ENCODE data around the gene UBALD1. TPM values are rescaled to one million over a fixed set of nuclear protein-coding genes. Genes with fewer than 3 reads are reported as not detected.
A peak's percentile ranks its signal among the peaks of the same experiment; 100 is the strongest.

Gene UBALD1
- polyA plus RNA-seq, 3 donors: 2.2 to 19.2 (median 2.8) TPM

DNA sequence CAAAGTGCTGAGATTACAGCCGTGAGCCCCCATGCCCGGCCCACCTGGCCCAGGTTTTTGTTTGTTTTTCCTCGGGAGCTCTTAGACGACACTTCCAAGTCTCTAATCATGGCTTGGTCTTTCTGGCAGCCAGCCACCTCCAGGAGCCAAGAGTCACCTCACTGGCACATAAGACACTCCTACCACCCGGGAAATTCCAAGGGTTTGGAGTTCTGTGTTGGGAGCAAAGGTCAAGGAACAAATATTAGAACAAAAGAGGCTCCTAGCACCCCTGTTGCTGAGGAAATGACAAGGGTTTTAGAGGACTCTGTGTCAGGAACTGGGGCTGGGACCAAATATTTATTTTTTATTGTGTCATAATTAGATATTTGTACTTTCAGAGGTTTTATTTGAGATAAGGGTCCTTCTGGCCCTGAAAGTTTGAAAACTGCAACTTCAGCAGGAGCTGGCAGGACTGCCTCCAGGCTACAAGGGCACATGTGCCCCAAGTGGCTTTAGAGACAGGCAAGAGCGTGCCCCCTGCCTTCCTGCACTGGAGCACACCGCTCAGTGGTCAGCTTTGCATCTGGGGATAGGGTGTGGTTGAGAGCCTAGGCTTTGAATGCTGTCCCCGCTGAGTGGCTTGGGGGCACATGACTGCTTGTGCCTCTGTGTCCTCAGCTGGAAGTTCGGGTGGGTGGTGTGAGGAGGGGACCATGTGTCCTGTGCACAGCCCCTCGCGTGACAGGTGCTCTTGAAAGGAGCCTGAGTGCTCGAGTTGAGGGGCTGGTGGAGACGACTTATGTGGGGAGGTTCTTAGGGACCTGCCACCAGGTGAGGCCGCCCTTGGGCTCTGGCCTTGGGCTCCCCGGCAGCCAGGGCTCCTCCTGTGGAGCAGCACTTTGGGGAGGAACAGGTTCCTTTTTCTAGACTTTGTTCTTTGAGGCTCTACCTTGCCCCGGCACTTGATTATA lies 39.6 kb upstream of the UBALD1 start:
- Histone ChIP-seq H3K27ac (ENCODE audit: low read depth in 1 of 2, low read length in 2 of 2) (peak overlapping the region in 1 of 2 donors; percentile 8), H2AFZ (ENCODE audit: insufficient read depth, low read depth, low read length, poor library complexity, severe bottlenecking) (no peak overlapping the region), H3K9me3 (replicated peaks in 1 of 2; ENCODE audit: control insufficient read depth in 1 of 2, insufficient read depth in 1 of 2, low read length in 2 of 2) (no peaks in the 10 kb centered on the region), H3K36me3 (replicated peaks in 1 of 2; ENCODE audit: control insufficient read depth in 1 of 2, insufficient read depth in 2 of 2, low read length in 2 of 2) (peaks cover 71 to 92% of the 10 kb centered on the region in 2 donors), H3K27me3 (ENCODE audit: control insufficient read depth in 2 of 2, insufficient read depth in 2 of 2, low read length in 2 of 2) (no peaks in the 10 kb centered on the region), H3K4me3 (replicated peaks in 1 of 3; ENCODE audit: low read depth in 2 of 3, low read length in 3 of 3) (no peak overlapping the region), H3K4me1 (ENCODE audit: control insufficient read depth in 1 of 2, insufficient read depth in 2 of 2, low read length in 2 of 2) (peaks cover 4 to 11% of the 10 kb centered on the region in 2 donors), H3K4me2 (replicated peaks; ENCODE audit: extremely low read depth, low read length, poor library complexity, severe bottlenecking) (no peak overlapping the region), H3K79me2 (ENCODE audit: insufficient read depth, low read length) (peaks cover 32% of the 10 kb centered on the region), H3K9ac (ENCODE audit: insufficient read depth, low read length, poor library complexity, severe bottlenecking) (no peak overlapping the region), H4K20me1 (ENCODE audit: insufficient read depth, low read length) (peaks cover 71% of the 10 kb centered on the region)
- Mint-ChIP-seq H3K27ac (peak overlapping the region in 3 of 7 donors; percentile 12 to 42 (median 24)), H3K9me3 (no peaks in the 10 kb centered on the region), H3K36me3 (peaks cover 79 to 96% of the 10 kb centered on the region in 2 donors), H3K4me1 (peaks cover 9% of the 10 kb centered on the region), H3K27me3 (ENCODE audit: low read depth in 3 of 3) (peaks cover 0 to 2% (median 0%) of the 10 kb centered on the region in 3 donors), H3K4me3 (no peak overlapping the region)
- TF ChIP-seq, protein P1, sequence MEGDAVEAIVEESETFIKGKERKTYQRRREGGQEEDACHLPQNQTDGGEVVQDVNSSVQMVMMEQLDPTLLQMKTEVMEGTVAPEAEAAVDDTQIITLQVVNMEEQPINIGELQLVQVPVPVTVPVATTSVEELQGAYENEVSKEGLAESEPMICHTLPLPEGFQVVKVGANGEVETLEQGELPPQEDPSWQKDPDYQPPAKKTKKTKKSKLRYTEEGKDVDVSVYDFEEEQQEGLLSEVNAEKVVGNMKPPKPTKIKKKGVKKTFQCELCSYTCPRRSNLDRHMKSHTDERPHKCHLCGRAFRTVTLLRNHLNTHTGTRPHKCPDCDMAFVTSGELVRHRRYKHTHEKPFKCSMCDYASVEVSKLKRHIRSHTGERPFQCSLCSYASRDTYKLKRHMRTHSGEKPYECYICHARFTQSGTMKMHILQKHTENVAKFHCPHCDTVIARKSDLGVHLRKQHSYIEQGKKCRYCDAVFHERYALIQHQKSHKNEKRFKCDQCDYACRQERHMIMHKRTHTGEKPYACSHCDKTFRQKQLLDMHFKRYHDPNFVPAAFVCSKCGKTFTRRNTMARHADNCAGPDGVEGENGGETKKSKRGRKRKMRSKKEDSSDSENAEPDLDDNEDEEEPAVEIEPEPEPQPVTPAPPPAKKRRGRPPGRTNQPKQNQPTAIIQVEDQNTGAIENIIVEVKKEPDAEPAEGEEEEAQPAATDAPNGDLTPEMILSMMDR (IDR thresholded peaks at IDR 0.05): no peak
- DNase-seq: no peak
- WGBS (ENCODE audit: insufficient coverage): 96% methylated on average over 12 of the region's 16 CpGs
- intact Hi-C loops (cut with micrococcal nuclease): loop anchor here in 1 of 2 donors (5.0 kb wide), 1 partner anchor 42 kb away; the partner anchor contains the start of gene UBALD1

- Histone ChIP-seq H3K4me3 (replicated peaks in 1 of 3; ENCODE audit: low read depth in 2 of 3, low read length in 3 of 3) (no peak overlapping the region), H2AFZ (ENCODE audit: insufficient read depth, low read depth, low read length, poor library complexity, severe bottlenecking) (no peak overlapping the region), H3K9me3 (replicated peaks in 1 of 2; ENCODE audit: control insufficient read depth in 1 of 2, insufficient read depth in 1 of 2, low read length in 2 of 2) (peaks cover 0 to 3% of the 10 kb centered on the region in 2 donors), H3K4me1 (ENCODE audit: control insufficient read depth in 1 of 2, insufficient read depth in 2 of 2, low read length in 2 of 2) (peaks cover 4 to 11% of the 10 kb centered on the region in 2 donors), H3K79me2 (ENCODE audit: insufficient read depth, low read length) (peaks cover 42% of the 10 kb centered on the region), H4K20me1 (ENCODE audit: insufficient read depth, low read length) (peaks cover 85% of the 10 kb centered on the region), H3K27ac (ENCODE audit: low read depth in 1 of 2, low read length in 2 of 2) (no peak overlapping the region), H3K36me3 (replicated peaks in 1 of 2; ENCODE audit: control insufficient read depth in 1 of 2, insufficient read depth in 2 of 2, low read length in 2 of 2) (peaks cover 63 to 81% of the 10 kb centered on the region in 2 donors), H3K9ac (ENCODE audit: insufficient read depth, low read length, poor library complexity, severe bottlenecking) (no peak overlapping the region), H3K27me3 (ENCODE audit: control insufficient read depth in 2 of 2, insufficient read depth in 2 of 2, low read length in 2 of 2) (no peaks in the 10 kb centered on the region), H3K4me2 (replicated peaks; ENCODE audit: extremely low read depth, low read length, poor library complexity, severe bottlenecking) (no peak overlapping the region)
- Mint-ChIP-seq H3K27me3 (ENCODE audit: low read depth in 3 of 3) (no peaks in the 10 kb centered on the region), H3K9me3 (no peaks in the 10 kb centered on the region), H3K36me3 (peaks cover 67 to 89% of the 10 kb centered on the region in 2 donors), H3K27ac (peak overlapping the region in 1 of 7 donors; percentile 58), H3K4me3 (no peak overlapping the region), H3K4me1 (peaks cover 9% of the 10 kb centered on the region)
- no peak for DNase-seq
- intact Hi-C loops (cut with micrococcal nuclease): loop anchor here in 1 of 2 donors (5.0 kb wide), 1 partner anchor 40 kb away; the partner anchor contains the start of gene UBALD1
- 96% methylated on average over 23 of the region's 25 CpGs for WGBS (ENCODE audit: insufficient coverage)
- TF ChIP-seq, protein P1 (IDR thresholded peaks at IDR 0.05): no peak
Observed at GRCh38 chr16:4652561-4652960, 37.9 kb upstream of the UBALD1 start.

Measured in CD14-positive monocyte (primary cell).